Spinal cord (tissue), 10 donors: Measurements from ENCODE around the gene NDUFB2. TPM values are rescaled to one million over a fixed set of nuclear protein-coding genes. Genes with fewer than 3 reads are reported as not detected.
"Not testable (repeated sequence)": the region's sequence is repeated elsewhere in the genome, so short reads cannot be mapped to it uniquely, and the experiment has no call there.

Source experiments
- DNase-seq, 6 donors: peaks; one replicate each; pipeline versions ENCODE4 v3.0.0 to v3.0.0-alpha.2; 2013 to 2015; ENCODE audit warnings: low spot score in 6 of 6, low read depth in 4 of 6
- H3K27ac ChIP-seq: one replicate; pipeline ENCODE4 v1.5.1; 2013; ENCODE audit warnings: low read depth, low read length, control low read depth
- H3K27me3 ChIP-seq: one replicate; pipeline ENCODE4 v1.6.1; 2013; ENCODE audit warnings: low read length; ENCODE audit not compliant: control insufficient read depth, insufficient read depth
- H3K36me3 ChIP-seq: one replicate; pipeline ENCODE4 v1.6.1; 2013; ENCODE audit warnings: low read length; ENCODE audit not compliant: control insufficient read depth, insufficient read depth
- H3K4me1 ChIP-seq: one replicate; pipeline ENCODE4 v1.6.1; 2013; ENCODE audit warnings: low read length; ENCODE audit not compliant: control insufficient read depth, insufficient read depth
- H3K4me3 ChIP-seq: one replicate; pipeline ENCODE4 v1.5.1; 2013; ENCODE audit warnings: low read depth, low read length, control low read depth
- H3K9me3 ChIP-seq: one replicate; pipeline ENCODE4 v1.6.1; 2013; ENCODE audit warnings: low read length; ENCODE audit not compliant: control insufficient read depth, insufficient read depth
- WGBS: methylation state at CpG from one replicate; pipeline ENCODE4 v1.1.5; 2013; ENCODE audit warnings: missing lambda C conversion rate; ENCODE audit not compliant: insufficient coverage; 5-methylcytosine and 5-hydroxymethylcytosine counted together
- polyA plus RNA-seq, 2 donors: library from polyadenylated mRNA; unstranded; fragments of 120-200 nt; gene quantifications; one replicate each; pipeline ENCODE4 v1.2.1, GENCODE V29; 2013; ENCODE audit not compliant: insufficient read length in 2 of 2
- total RNA-seq, 2 donors: library from RNA; depleted of rRNA in 1 of 2; stranded (reverse); fragments of 120-200 nt in 1 of 2; fragments of >200 nt in 1 of 2; gene quantifications; one replicate each; pipeline versions ENCODE4 v1.2.3 to v1.2.4, GENCODE V29; 2013 to 2014
- donor health status: healthy.

NDUFB2 gene
- total and polyA plus RNA-seq, 4 donors: 113 to 313 (median 292) TPM

DNA sequence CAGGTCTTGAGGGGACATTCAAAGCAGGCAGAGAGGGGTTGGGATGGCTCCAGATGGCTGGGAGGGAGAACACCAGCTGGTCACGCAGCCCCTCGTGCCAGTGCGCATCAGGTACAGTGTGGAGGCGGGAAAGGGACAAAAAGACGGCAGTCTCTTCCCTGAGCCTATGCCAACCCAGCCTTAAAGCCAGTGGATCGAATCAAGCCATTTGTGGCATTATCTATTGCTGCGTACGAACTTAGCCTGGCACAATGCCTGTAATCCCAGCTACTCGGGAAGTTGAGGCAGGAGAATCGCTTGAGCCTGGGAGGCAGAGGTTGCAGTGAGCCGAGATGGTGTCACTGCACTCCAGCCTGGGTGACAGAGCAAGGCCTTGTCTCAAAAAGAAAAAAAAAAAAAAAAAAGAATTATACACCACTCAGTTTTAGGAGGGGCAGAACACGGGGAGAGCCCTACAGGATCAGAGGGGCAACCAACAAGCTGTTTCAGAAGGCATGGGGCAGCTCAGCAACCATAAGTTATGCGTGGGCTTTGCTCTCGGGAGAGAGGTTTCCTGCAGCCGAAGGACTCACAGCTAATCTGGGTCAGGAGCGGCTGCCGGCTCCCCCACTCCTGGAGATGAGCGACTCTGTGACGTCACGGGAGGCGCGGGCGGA is 356 bp upstream of the NDUFB2 start:
- Histone ChIP-seq H3K27ac (peak overlapping the region; percentile 99), H3K4me3 (peak overlapping the region; percentile 87), H3K9me3 (no peaks in the 10 kb centered on the region), H3K36me3 (peaks cover 18% of the 10 kb centered on the region), H3K4me1 (peaks cover 26% of the 10 kb centered on the region), H3K27me3 (no peaks in the 10 kb centered on the region)
- peak; percentile 87 to 98 (median 89) for DNase-seq
- 10% methylated on average over 20 of the region's 23 CpGs for WGBS

DNA sequence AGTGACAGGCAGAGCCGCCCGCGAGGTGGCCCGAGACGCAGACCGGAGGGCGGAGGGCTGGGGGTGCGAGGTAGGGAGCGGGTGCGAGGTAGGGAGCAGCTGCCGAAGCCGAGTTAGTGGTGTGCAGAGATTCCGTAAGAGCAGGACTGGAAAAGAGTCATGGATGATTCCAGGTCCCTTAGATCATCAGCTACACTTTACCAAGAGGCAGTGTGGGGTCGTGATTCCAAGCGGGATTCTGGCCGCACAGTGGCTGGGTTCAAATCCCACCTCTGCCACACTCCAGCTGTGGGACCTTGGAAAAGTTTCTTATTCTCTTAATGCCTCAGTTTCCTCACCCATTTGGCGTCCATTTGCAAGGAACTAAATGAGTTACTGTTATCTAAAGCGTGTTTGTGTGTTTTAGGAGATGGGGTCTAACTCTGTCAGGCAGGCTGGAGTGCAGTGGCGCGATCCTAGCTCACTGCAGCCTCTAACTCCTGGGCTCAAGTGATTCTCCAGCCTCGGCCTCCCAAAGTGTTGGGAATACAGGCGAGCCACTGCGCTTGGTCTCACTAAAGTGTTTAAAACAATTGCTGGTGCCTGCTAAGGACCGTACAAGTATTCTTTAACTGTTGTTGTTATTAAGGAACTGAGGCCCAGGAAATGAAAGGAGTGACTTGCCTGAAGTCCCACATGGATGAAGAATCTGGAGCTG is 1.1 kb downstream of the NDUFB2 start:
- DNase-seq: no peak
- WGBS: 29% methylated on average over 24 of the region's 24 CpGs
- H3K36me3 ChIP-seq: peaks cover 8% of the 10 kb centered on the region
- H3K9me3 ChIP-seq: no peaks in the 10 kb centered on the region
- no peaks in the 10 kb centered on the region for H3K27me3 ChIP-seq
- H3K27ac ChIP-seq: peak overlapping the region; percentile 99
- H3K4me3 ChIP-seq: peak overlapping the region; percentile 87
- H3K4me1 ChIP-seq: peaks cover 26% of the 10 kb centered on the region

DNA sequence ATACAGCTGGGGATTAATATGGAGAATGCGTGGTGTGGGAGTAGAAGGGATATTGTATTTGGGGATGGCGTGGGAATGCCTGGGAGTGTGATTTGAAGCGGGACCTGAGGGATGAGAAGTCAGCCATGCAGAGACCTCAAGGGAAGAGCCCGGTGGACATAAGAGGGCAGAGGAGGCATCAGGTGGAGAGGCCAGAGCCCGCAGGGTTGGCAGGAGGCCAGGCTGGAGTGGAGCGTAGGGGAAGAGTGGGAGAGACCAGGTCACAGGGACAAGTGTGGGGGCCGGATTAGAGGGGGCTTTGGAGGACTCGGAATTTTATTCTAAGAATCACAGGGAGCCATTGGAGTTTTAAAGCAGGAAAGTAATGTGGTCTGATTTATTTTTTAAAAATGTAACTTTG is 2.0 kb downstream of the NDUFB2 start:
- 81% methylated on average over 8 of the region's 8 CpGs for WGBS
- no peaks in the 10 kb centered on the region for H3K27me3 ChIP-seq
- peaks cover 9% of the 10 kb centered on the region for H3K36me3 ChIP-seq
- peaks cover 26% of the 10 kb centered on the region for H3K4me1 ChIP-seq
- H3K9me3 ChIP-seq: no peaks in the 10 kb centered on the region
- H3K4me3 ChIP-seq: no peak overlapping the region
- H3K27ac ChIP-seq: no peak overlapping the region
- no peak for DNase-seq

DNA sequence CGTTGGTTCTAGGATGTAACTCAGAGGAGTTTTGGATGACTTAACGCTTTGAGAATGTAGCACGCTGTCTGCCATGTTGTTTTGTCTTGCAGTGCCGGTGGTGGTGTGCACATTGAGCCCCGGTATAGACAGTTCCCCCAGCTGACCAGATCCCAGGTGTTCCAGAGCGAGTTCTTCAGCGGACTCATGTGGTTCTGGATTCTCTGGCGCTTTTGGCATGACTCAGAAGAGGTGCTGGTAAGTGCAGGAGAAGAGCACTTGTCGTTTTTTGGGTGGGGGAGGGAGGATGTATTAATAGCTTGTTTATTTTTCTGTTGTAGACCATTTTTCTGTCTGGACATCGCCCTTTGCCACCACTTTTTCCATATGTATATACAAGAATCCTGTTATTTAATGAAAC is 6.3 kb downstream of the NDUFB2 start:
- Histone ChIP-seq H3K36me3 (peaks cover 24% of the 10 kb centered on the region), H3K4me3 (no peak overlapping the region), H3K27me3 (no peaks in the 10 kb centered on the region), H3K4me1 (peaks cover 7% of the 10 kb centered on the region), H3K9me3 (no peaks in the 10 kb centered on the region), H3K27ac (no peak overlapping the region)
- WGBS: 93% methylated on average over 9 of the region's 10 CpGs
- DNase-seq: no peak

DNA sequence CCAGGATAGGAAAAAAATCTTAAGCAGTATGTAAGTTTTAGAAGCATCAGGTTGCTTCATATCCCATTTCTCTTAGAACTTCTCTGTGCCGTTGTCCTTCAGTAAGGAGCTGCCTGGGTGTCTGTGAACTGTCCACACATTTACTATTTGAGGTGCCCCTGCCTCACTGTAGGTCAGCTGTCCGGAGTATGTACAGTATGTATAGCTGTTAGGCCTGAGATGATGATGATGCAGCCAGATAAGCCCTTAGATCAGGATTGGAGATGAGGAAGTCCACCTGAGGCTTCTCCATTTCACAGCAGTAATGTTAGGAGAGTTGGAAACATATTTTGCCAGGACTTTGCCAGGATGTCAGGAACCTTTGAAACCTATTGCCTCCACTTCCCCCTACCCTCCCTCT is 7.7 kb downstream of the NDUFB2 start:
- DNase-seq: no peak
- Histone ChIP-seq H3K4me1 (no peaks in the 10 kb centered on the region), H3K9me3 (no peaks in the 10 kb centered on the region), H3K36me3 (peaks cover 24% of the 10 kb centered on the region), H3K27ac (no peak overlapping the region), H3K27me3 (no peaks in the 10 kb centered on the region), H3K4me3 (no peak overlapping the region)
- 100% methylated on average over 1 of the region's 2 CpGs for WGBS

DNA sequence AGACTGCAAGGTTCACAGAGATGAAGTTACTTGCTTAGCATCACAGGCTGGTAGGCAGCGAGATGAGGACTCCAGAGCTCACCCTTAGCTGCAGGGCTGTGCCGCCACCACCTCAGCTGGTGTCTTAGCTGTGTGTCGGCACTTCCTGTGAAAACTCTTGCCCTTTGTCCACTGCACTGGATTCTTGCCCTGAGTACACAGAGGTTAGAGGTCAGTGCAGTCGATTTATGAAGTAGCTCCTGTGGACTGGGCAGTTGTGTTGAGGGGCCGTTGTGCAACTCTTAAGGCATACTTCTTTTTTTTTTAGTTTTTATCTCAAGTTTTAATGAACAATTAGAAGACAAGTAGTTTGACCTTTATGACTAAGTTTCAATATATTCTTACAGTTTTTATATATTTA is 10.6 kb downstream of the NDUFB2 start:
- WGBS: 92% methylated on average over 3 of the region's 5 CpGs

DNA sequence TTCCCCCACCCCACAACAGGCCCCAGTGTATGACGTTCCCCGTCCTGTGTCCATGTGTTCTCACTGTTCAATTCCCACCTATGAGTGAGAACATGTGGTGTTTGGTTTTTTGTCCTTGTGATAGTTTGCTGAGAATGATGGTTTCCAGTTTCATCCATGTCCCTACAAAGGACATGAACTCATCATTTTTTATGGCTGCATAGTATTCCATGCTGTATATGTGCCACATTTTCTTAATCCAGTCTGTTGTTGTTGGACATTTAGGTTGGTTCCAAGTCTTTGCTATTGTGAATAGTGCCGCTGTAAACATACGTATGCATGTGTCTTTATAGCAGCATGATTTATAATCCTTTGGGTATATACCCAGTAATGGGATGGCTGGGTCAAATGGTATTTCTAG is 12.3 kb downstream of the NDUFB2 start:
- peaks cover 18% of the 10 kb centered on the region for H3K36me3 ChIP-seq
- not testable (repeated sequence) for H3K27me3 ChIP-seq, H3K9me3 ChIP-seq, H3K27ac ChIP-seq, H3K4me1 ChIP-seq, DNase-seq, H3K4me3 ChIP-seq
- no CpG with 5 or more reads among the region's 4 CpGs for WGBS

More for the DNA sequence above, 10.6 kb downstream of the NDUFB2 start:
- no peak for DNase-seq
- H3K27ac ChIP-seq: no peak overlapping the region
- no peaks in the 10 kb centered on the region for H3K27me3 ChIP-seq
- H3K4me1 ChIP-seq: no peaks in the 10 kb centered on the region
- no peaks in the 10 kb centered on the region for H3K9me3 ChIP-seq
- no peak overlapping the region for H3K4me3 ChIP-seq
- H3K36me3 ChIP-seq: peaks cover 24% of the 10 kb centered on the region

DNA sequence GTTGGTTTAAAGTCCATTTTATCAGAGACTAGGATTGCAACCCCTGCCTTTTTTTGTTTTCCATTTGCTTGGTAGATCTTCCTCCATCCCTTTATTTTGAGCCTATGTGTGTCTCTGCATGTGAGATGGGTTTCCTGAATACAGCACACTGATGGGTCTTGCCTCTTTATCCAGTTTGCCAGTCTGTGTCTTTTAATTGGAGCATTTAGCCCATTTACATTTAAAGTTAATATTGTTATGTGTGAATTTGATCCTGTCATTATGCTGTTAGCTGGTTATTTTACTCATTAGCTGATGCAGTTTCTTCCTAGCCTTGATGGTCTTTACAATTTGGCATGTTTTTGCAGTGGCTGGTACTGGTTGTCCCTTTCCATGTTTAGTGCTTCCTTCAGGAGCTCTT is 15.9 kb downstream of the NDUFB2 start:
- H3K4me3 ChIP-seq, H3K36me3 ChIP-seq, DNase-seq, H3K27me3 ChIP-seq, H3K27ac ChIP-seq, H3K4me1 ChIP-seq, H3K9me3 ChIP-seq: not testable (repeated sequence)

DNA sequence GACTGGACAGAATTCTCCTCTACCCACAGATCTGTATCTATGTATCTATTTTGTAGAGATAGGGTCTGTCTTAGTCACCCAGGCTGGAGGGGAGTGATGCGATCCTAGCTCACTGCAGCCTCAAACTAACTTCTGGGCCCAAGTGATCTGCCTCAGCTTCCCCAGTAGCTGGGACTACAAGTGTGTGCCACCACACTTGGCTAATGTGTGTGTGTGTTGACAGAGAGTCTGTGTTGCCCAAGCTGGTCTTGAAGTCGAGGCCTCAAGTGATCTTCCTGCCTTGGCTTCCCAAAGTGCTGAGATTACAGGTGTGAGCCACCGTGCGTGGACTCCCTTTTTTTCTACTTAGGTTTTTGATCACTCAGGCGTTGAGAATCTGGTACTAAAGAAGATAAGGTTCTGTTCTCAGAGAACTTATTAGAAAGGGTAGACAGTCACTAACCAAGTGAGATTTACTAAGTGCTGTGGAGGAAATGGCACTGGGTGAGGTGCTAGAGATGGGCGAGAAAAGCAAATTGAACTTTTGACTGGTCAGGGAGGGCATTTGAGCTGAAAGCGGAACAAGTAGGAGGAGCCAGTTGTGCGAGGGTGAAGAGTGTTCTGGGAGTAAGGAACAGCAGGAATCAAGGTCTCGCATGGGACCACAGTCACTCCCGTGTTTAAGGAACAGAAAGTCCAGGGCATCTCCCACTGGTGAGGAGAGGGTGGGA is 18.0 kb downstream of the NDUFB2 start:
- Histone ChIP-seq H3K27me3 (no peaks in the 10 kb centered on the region), H3K4me1 (no peaks in the 10 kb centered on the region), H3K27ac (no peak overlapping the region), H3K36me3 (no peaks in the 10 kb centered on the region), H3K4me3 (no peak overlapping the region), H3K9me3 (no peaks in the 10 kb centered on the region)
- 95% methylated on average over 10 of the region's 10 CpGs for WGBS
- DNase-seq: no peak
